HCT116 (cell line): Measurements from ENCODE around the gene GUK1. TPM values are rescaled to one million over a fixed set of nuclear protein-coding genes. Genes with fewer than 3 reads are reported as not detected.

Experiments used
- ATAC-seq: fragments of 200-7000 bp; cut with Tn5 transposase; 2 replicates; pipeline ENCODE4 v1.9.1; 2020; ENCODE audit warnings: mild to moderate bottlenecking, moderate library complexity
- BruUV-seq: library from RNA; stranded (reverse); fragments of 400-500 nt; replicated peaks from 2 replicates; lab custom pipeline; 2021; lab: Mats Ljungman, UMichigan
- CTCF ChIA-PET: fragments of 300-600 bp; sonication (Branson Sonifier 250); formaldehyde crosslinking; loops from one replicate; lab custom pipeline; 2021; ENCODE audit warnings: antibody characterized with exemption; lab: Charles Lee
- POLR2A ChIA-PET: fragments of 300-600, 350-600 bp; sonication (Branson Sonifier 250); formaldehyde crosslinking; loops from one replicate; lab custom pipeline; 2021; ENCODE audit warnings: antibody characterized with exemption; lab: Charles Lee
- RAD21 ChIA-PET, 2 experiments: fragments of 300-600 bp; sonication (Branson Sonifier 250); formaldehyde crosslinking; loops; one replicate each; lab custom pipeline; 2023; ENCODE audit warnings: low total read pairs in 2 of 2; ENCODE audit not compliant: uncharacterized antibody in 2 of 2, unreplicated experiment in 2 of 2, low non-redundant PET in 1 of 2; lab: Charles Lee
- DNase-seq: peaks from one replicate; pipeline ENCODE4 v3.0.0-alpha.2; 2010; ENCODE audit warnings: low read depth, low spot score
- H2AFZ ChIP-seq: fragments of 200-600 bp; shearing (Covaris generic), sonication (generic); 2 replicates; pipeline ENCODE4 v1.6.1; 2017; ENCODE audit warnings: low read depth, mixed run types, mixed read lengths, antibody characterized with exemption, low read length; ENCODE audit not compliant: poor library complexity, severe bottlenecking
- H3K27ac ChIP-seq: 2 replicates; pipeline ENCODE4 v1.5.1; 2012; ENCODE audit warnings: low read depth, low read length
- H3K27me3 ChIP-seq: fragments of 200-600 bp; sonication (generic); 2 replicates; pipeline ENCODE4 v1.6.1; 2016; ENCODE audit warnings: mixed run types, low read length, mixed read lengths; ENCODE audit not compliant: insufficient read depth
- H3K36me3 ChIP-seq, 2 experiments: fragments of 200-500 bp in 1 of 2; fragments of 200-600 bp in 1 of 2; sonication (Bioruptor generic) in 1 of 2; sonication (generic) in 1 of 2; 2 replicates each; pipeline versions ENCODE4 v1.5.1 to v1.6.1; 2014 to 2016; ENCODE audit warnings: low read length in 2 of 2, inconsistent platforms in 1 of 2, mixed read lengths in 1 of 2, mixed run types in 1 of 2; ENCODE audit not compliant: insufficient read depth in 2 of 2, control insufficient read depth in 1 of 2
- H3K4me1 ChIP-seq, 2 experiments: fragments of 200-600 bp in 1 of 2; sonication (generic) in 1 of 2; 2 replicates each; pipeline versions ENCODE4 v1.5.1 to v1.6.1; 2012 to 2017; ENCODE audit warnings: low read length in 2 of 2, inconsistent platforms in 1 of 2, mild to moderate bottlenecking in 1 of 2, mixed read lengths in 1 of 2, mixed run types in 1 of 2, moderate library complexity in 1 of 2; ENCODE audit not compliant: insufficient read depth in 2 of 2, control insufficient read depth in 1 of 2
- H3K4me2 ChIP-seq: fragments of 200-600 bp; sonication (generic); 2 replicates; pipeline ENCODE4 v1.6.1; 2017; ENCODE audit warnings: mixed run types, low read length, mixed read lengths
- H3K4me3 ChIP-seq, 2 experiments: fragments of 200-600 bp in 1 of 2; sonication (generic) in 1 of 2; replicated peaks in 1 of 2; 2 replicates each; pipeline ENCODE4 v1.5.1; 2011 to 2016; ENCODE audit warnings: low read length in 2 of 2, control low read depth in 1 of 2, low read depth in 1 of 2, mild to moderate bottlenecking in 1 of 2, mixed read lengths in 1 of 2, mixed run types in 1 of 2
- H3K79me2 ChIP-seq: fragments of 200-600 bp; sonication (generic); 2 replicates; pipeline ENCODE4 v1.6.1; 2017; ENCODE audit warnings: mild to moderate bottlenecking, mixed run types, low read length, moderate library complexity, mixed read lengths; ENCODE audit not compliant: insufficient read depth
- H3K9ac ChIP-seq: fragments of 200-600 bp; sonication (generic); 2 replicates; pipeline ENCODE4 v1.6.1; 2016; ENCODE audit warnings: low read length, mixed read lengths
- H3K9me2 ChIP-seq: fragments of 200-600 bp; sonication (generic), shearing (Covaris generic); 2 replicates; pipeline ENCODE4 v1.6.1; 2017; ENCODE audit warnings: mixed run types, mild to moderate bottlenecking, moderate library complexity; ENCODE audit not compliant: insufficient read depth
- H3K9me3 ChIP-seq, 2 experiments: fragments of 200-500 bp in 1 of 2; fragments of 200-600 bp in 1 of 2; sonication (Bioruptor generic) in 1 of 2; sonication (generic) in 1 of 2; 2 replicates each; pipeline ENCODE4 v1.6.1; 2014 to 2017; ENCODE audit warnings: low read length in 2 of 2, mixed read lengths in 2 of 2, inconsistent platforms in 1 of 2, low read depth in 1 of 2, mild to moderate bottlenecking in 1 of 2, mixed run types in 1 of 2, moderate library complexity in 1 of 2; ENCODE audit not compliant: control insufficient read depth in 1 of 2, insufficient read depth in 1 of 2
- H4K20me1 ChIP-seq: fragments of 200-600 bp; sonication (generic), shearing (Covaris generic); 2 replicates; pipeline ENCODE4 v1.6.1; 2017; ENCODE audit warnings: mixed run types, mild to moderate bottlenecking, moderate library complexity; ENCODE audit not compliant: insufficient read depth
- CBX3 ChIP-seq: IDR thresholded peaks from 2 replicates; pipeline ENCODE4 v1.6.1; 2012; ENCODE audit warnings: low read depth
- CEBPB ChIP-seq: IDR thresholded peaks from 2 replicates; pipeline ENCODE4 v1.6.1; 2012; ENCODE audit warnings: low read depth
- EGR1 ChIP-seq: IDR thresholded peaks from 2 replicates; pipeline ENCODE4 v1.6.1; 2012; ENCODE audit warnings: low read depth
- POLR2AphosphoS5 ChIP-seq: IDR thresholded peaks from 2 replicates; pipeline ENCODE4 v1.6.1; 2011; ENCODE audit warnings: mild to moderate bottlenecking, low read depth, low read length, moderate library complexity
- RAD21 ChIP-seq: IDR thresholded peaks from 2 replicates; pipeline ENCODE4 v1.6.1; 2012; ENCODE audit warnings: low read depth, mild to moderate bottlenecking
- SRF ChIP-seq: IDR thresholded peaks from 2 replicates; pipeline ENCODE4 v1.6.1; 2012; ENCODE audit warnings: low read depth
- YY1 ChIP-seq: IDR thresholded peaks from 2 replicates; pipeline ENCODE4 v1.6.1; 2011; ENCODE audit warnings: low read length, low read depth, moderate library complexity, mild to moderate bottlenecking; ENCODE audit not compliant: insufficient replicate concordance; ENCODE audit errors: extremely low read depth
- intact Hi-C: fragments of 100-400 bp; cut with micrococcal nuclease; formaldehyde crosslinking; loops from 2 replicates; pipeline ENCODE4 v1.10.0; 2022
- total RNA-seq: library from RNA; stranded (reverse); gene quantifications from one replicate; pipeline ENCODE4 v1.2.1, GENCODE V29; 2021; ENCODE audit not compliant: unreplicated experiment
- TF ChIP-seq, protein P1 (sequence below): IDR thresholded peaks from 2 replicates; pipeline ENCODE4 v1.6.1; 2012
- TF ChIP-seq, protein P2 (sequence below): IDR thresholded peaks from 2 replicates; pipeline ENCODE4 v1.6.1; 2011; ENCODE audit warnings: mild to moderate bottlenecking, low read length, moderate library complexity; ENCODE audit not compliant: insufficient replicate concordance; ENCODE audit errors: extremely low read depth

Gene GUK1
- total RNA-seq, 1 experiment from 2014 or later, result 145 TPM

DNA sequence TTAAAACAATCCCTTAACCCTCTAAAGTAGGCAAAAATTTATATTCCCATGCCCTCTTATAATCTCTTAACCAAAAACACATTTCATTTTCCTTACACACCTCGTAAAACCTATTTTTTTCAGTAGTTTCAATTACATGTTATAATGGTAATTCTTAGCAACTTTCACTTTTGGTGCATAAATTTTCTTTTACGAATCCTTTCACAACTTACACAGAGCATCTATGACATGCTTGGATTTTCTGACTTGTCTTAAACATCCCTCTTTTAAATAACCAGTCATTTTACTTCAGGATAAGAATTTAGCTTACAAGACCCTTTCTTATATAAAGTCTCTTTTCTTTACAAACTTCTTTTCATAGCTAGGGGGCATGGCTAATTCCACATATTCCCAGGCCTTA lies 22.0 kb upstream of the GUK1 start:
- H3K27me3 ChIP-seq, result no peaks in the 10 kb centered on the region
- BruUV-seq, result no TSS peak
- RAD21 ChIA-PET, result no interaction called here
- intact Hi-C loops, result no loop called here
- H3K4me1 ChIP-seq, result no peaks in the 10 kb centered on the region
- H3K4me3 ChIP-seq, result no peak overlapping the region
- no peaks in the 10 kb centered on the region for H3K36me3 ChIP-seq
- no peak overlapping the region for H3K4me2 ChIP-seq
- CTCF ChIA-PET, result no interaction called here
- no peak overlapping the region for H2AFZ ChIP-seq
- H3K79me2 ChIP-seq, result no peaks in the 10 kb centered on the region
- H3K27ac ChIP-seq, result no peak overlapping the region
- H3K9ac ChIP-seq, result no peak overlapping the region
- H3K9me3 ChIP-seq, result peaks cover 0 to 5% of the 10 kb centered on the region in 2 experiments; a peak in 2 of 4 replicates
- DNase-seq, result no peak
- no peaks in the 10 kb centered on the region for H4K20me1 ChIP-seq
- POLR2A ChIA-PET, result no interaction called here
- H3K9me2 ChIP-seq, result no peaks in the 10 kb centered on the region
- ATAC-seq, result no peak
- TF ChIP-seq SRF (no peak), CBX3 (peak; percentile 67; the same call in 1 of the 2 replicates)
- TF ChIP-seq, all 23 proteins: peak for 1

DNA sequence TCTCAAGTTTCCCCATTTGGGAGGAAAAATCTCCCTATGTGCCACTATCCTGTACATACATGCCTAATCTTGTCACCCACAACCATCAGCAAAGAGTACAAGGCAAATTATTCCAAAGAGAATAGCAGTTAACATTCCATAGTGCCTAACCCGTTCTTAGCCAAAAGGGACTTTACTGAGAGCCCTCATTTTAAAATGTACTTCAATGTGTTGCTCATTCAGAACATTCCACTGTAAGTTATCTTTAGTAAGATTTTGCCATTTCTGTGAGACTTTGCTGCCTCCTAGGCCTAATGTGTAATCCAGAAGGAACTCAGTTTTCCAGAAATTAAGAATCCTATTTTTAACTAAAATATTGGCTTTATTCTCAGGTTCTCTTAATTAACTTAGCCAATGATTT lies 19.7 kb upstream of the GUK1 start:
- Histone ChIP-seq H3K9me2 (no peaks in the 10 kb centered on the region), H3K4me1 (no peaks in the 10 kb centered on the region), H3K9ac (no peak overlapping the region), H3K4me2 (no peak overlapping the region), H3K27ac (no peak overlapping the region), H3K27me3 (no peaks in the 10 kb centered on the region), H3K36me3 (no peaks in the 10 kb centered on the region), H3K4me3 (no peak overlapping the region), H2AFZ (no peak overlapping the region), H4K20me1 (no peaks in the 10 kb centered on the region), H3K9me3 (peaks cover 0 to 5% of the 10 kb centered on the region in 2 experiments; a peak in 2 of 4 replicates), H3K79me2 (no peaks in the 10 kb centered on the region)
- DNase-seq, result no peak
- TF ChIP-seq EGR1, result no peak
- TF ChIP-seq YY1, result no peak
- TF ChIP-seq, protein P1, sequence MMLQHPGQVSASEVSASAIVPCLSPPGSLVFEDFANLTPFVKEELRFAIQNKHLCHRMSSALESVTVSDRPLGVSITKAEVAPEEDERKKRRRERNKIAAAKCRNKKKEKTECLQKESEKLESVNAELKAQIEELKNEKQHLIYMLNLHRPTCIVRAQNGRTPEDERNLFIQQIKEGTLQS, result no peak
- TF ChIP-seq CEBPB, result no peak
- TF ChIP-seq, protein P2, sequence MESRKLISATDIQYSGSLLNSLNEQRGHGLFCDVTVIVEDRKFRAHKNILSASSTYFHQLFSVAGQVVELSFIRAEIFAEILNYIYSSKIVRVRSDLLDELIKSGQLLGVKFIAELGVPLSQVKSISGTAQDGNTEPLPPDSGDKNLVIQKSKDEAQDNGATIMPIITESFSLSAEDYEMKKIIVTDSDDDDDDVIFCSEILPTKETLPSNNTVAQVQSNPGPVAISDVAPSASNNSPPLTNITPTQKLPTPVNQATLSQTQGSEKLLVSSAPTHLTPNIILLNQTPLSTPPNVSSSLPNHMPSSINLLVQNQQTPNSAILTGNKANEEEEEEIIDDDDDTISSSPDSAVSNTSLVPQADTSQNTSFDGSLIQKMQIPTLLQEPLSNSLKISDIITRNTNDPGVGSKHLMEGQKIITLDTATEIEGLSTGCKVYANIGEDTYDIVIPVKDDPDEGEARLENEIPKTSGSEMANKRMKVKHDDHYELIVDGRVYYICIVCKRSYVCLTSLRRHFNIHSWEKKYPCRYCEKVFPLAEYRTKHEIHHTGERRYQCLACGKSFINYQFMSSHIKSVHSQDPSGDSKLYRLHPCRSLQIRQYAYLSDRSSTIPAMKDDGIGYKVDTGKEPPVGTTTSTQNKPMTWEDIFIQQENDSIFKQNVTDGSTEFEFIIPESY, result no peak
- no peak for TF ChIP-seq RAD21
- TF ChIP-seq POLR2AphosphoS5, result no peak
- no peak for ATAC-seq
- intact Hi-C loops, result no loop called here
- ChIA-PET POLR2A (no interaction called here), RAD21 (no interaction called here), CTCF (interaction anchor here (2.5 kb wide), 1 partner anchor 10 kb away, joined by 8 read pairs; no protein-coding TSS in a partner anchor)
- no TSS peak for BruUV-seq
